ENCODE measurements around the gene NODAL. TPM values are rescaled to one million over a fixed set of nuclear protein-coding genes. Genes with fewer than 3 reads are reported as not detected.

NODAL gene
- total and polyA plus RNA-seq, 2 experiments from 2014 or later = 11.2 to 28.4 TPM

DNA sequence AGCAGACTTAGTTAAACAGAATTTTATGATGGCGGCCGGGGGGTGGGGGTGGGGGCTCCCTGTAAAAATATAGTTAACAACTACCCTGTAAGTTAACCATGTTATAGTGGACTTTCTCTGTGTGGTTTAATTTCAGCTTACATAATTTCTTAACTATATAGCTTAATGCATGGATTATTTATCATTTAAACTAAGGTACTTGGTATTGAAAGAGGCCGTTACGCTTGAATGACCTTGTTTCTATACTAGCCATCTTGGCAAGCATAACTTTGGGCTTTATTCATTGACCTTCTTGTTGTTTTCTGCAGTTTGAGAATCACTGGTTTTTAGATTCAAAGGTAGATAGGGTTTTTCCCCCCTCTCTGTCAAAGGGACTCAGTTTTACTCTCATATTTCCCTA is 29.1 kb downstream of the NODAL start:
- Histone ChIP-seq H4K20me1 (replicated peaks; ENCODE audit: insufficient read depth) (peaks cover 48% of the 10 kb centered on the region; the same call in 1 of the 2 replicates), H3K27me3 (ENCODE audit: insufficient read depth) (no peaks in the 10 kb centered on the region), H3K4me2 (peak overlapping the region; percentile 52), H3K9me2 (ENCODE audit: insufficient read depth) (no peaks in the 10 kb centered on the region), H3K4me1 (ENCODE audit: insufficient read depth) (peaks cover 32% of the 10 kb centered on the region), H3K4me3 (0 out of 2 replicates have a peak overlapping the region, but pooled peaks have one; percentile 12), H3F3A (replicated peaks; ENCODE audit: low read depth) (no peaks in the 10 kb centered on the region), H3K79me2 (replicated peaks; ENCODE audit: insufficient read depth) (peaks cover 93% of the 10 kb centered on the region), H3K36me3 (ENCODE audit: insufficient read depth) (no peaks in the 10 kb centered on the region), H3K27ac (ENCODE audit: low read depth) (no peak overlapping the region), H2AFZ (no peak overlapping the region)
- Mint-ChIP-seq H3K4me3 (no peak overlapping the region), H3K9me3 (peaks cover 6% of the 10 kb centered on the region; the same call in 2 of the 3 replicates), H3K27me3 (ENCODE audit: insufficient read depth, low read depth, poor library complexity) (no peaks in the 10 kb centered on the region), H3K36me3 (ENCODE audit: low read depth) (peaks cover 20% of the 10 kb centered on the region), H3K4me1 (peaks cover 37% of the 10 kb centered on the region), H3K27ac (no peak overlapping the region)
- DNase-seq (ENCODE audit: low spot score) = no peak
- TF ChIP-seq ZNF114 (CRISPR knock-in tag; IDR thresholded peaks at IDR 0.05) (no peak), CREB1 (CRISPR knock-in tag; IDR thresholded peaks at IDR 0.05; ENCODE audit: low read depth) (no peak), ETS1 (IDR thresholded peaks at IDR 0.05) (no peak), EZH2 (IDR thresholded peaks at IDR 0.05; ENCODE audit: low read depth, unreplicated experiment) (no peak), STAT1 (IDR thresholded peaks at IDR 0.05; ENCODE audit: unreplicated experiment) (no peak), ZNF331 (CRISPR knock-in tag; IDR thresholded peaks at IDR 0.05; ENCODE audit: low read depth) (no peak), CTCF (conservative IDR thresholded peaks at IDR 0.05; ENCODE audit: low read depth in 2 of 2) (no peak), EZH2phosphoT487 (IDR thresholded peaks at IDR 0.05; ENCODE audit: unreplicated experiment) (no peak), POLR2AphosphoS5 (IDR thresholded peaks at IDR 0.05; ENCODE audit: low read depth) (no peak), ZNF462 (CRISPR knock-in tag; IDR thresholded peaks at IDR 0.05) (no peak), REST (IDR thresholded peaks at IDR 0.05; ENCODE audit: unreplicated experiment) (no peak), NANOG (IDR thresholded peaks at IDR 0.05; ENCODE audit: borderline replicate concordance) (no peak), JUNB (IDR thresholded peaks at IDR 0.05; ENCODE audit: unreplicated experiment) (no peak)
- no peak for ATAC-seq

All from GM23338 (cell line).